Epithelial cell of prostate (primary cell): ENCODE measurements around the gene OTUB2.
"Not testable (repeated sequence)": the region's sequence is repeated elsewhere in the genome, so short reads cannot be mapped to it uniquely, and the experiment has no call there.

Experiments used
- DNase-seq: peaks from one replicate; pipeline ENCODE4 v3.0.0-alpha.2; 2011; ENCODE audit warnings: low read depth, low spot score
- H3K27ac ChIP-seq: fragments of 450-650 bp; 2 replicates; pipeline ENCODE4 v1.5.1; 2017; ENCODE audit warnings: mild to moderate bottlenecking

The OTUB2 gene

GRCh38 chr14:94051779-94052178 lies 25.6 kb downstream of the OTUB2 start:
- DNase-seq, result no peak
- no peak overlapping the region for H3K27ac ChIP-seq

GRCh38 chr14:94052199-94052598 lies 26.1 kb downstream of the OTUB2 start:
- DNase-seq, result no peak
- no peak overlapping the region for H3K27ac ChIP-seq

- DNase-seq, result no peak
- no peak overlapping the region for H3K27ac ChIP-seq
Measured at GRCh38 chr14:94052662-94053061, 26.5 kb downstream of the OTUB2 start.

GRCh38 chr14:94054401-94054800 lies 28.3 kb downstream of the OTUB2 start:
- no peak overlapping the region for H3K27ac ChIP-seq
- no peak for DNase-seq

- no peak for DNase-seq
- H3K27ac ChIP-seq, result no peak overlapping the region
Measured at GRCh38 chr14:94054936-94055335, 28.8 kb downstream of the OTUB2 start.

- DNase-seq, result no peak
- H3K27ac ChIP-seq, result no peak overlapping the region
Measured at GRCh38 chr14:94056579-94057308, 30.6 kb downstream of the OTUB2 start.

- H3K27ac ChIP-seq, result no peak overlapping the region
- no peak for DNase-seq
Measured at GRCh38 chr14:94058128-94058673, 32.1 kb downstream of the OTUB2 start.

GRCh38 chr14:94058674-94059138 lies 32.6 kb downstream of the OTUB2 start:
- DNase-seq, result no peak
- H3K27ac ChIP-seq, result no peak overlapping the region

- H3K27ac ChIP-seq, result no peak overlapping the region
- DNase-seq, result no peak
Measured at GRCh38 chr14:94059998-94060397, 33.9 kb downstream of the OTUB2 start.

GRCh38 chr14:94062344-94062940 lies 36.3 kb downstream of the OTUB2 start:
- H3K27ac ChIP-seq, result peak overlapping the region; percentile 61
- DNase-seq, result peak; percentile 41

GRCh38 chr14:94066089-94066676 lies 40.0 kb downstream of the OTUB2 start:
- DNase-seq, result peak; percentile 5
- peak overlapping the region; percentile 29 for H3K27ac ChIP-seq

GRCh38 chr14:94072076-94072475 lies 45.9 kb downstream of the OTUB2 start:
- not testable (repeated sequence) for H3K27ac ChIP-seq, DNase-seq

- H3K27ac ChIP-seq, result no peak overlapping the region
- no peak for DNase-seq
Measured at GRCh38 chr14:94074534-94074933, 48.4 kb downstream of the OTUB2 start.

GRCh38 chr14:94075008-94075407 lies 48.9 kb downstream of the OTUB2 start:
- H3K27ac ChIP-seq, result no peak overlapping the region
- DNase-seq, result no peak

- no peak for DNase-seq
- peak overlapping the region; percentile 6 for H3K27ac ChIP-seq
Measured at GRCh38 chr14:94077111-94077821, 51.1 kb downstream of the OTUB2 start.

GRCh38 chr14:94077823-94078222 lies 51.7 kb downstream of the OTUB2 start:
- peak overlapping the region; percentile 6 for H3K27ac ChIP-seq
- no peak for DNase-seq

- DNase-seq, result no peak
Measured at GRCh38 chr14:94079891-94080620, 53.9 kb downstream of the OTUB2 start.

GRCh38 chr14:94080621-94081385 lies 54.7 kb downstream of the OTUB2 start, which contains the start of the genes DDX24 and IFI27L1:
TSS of gene DDX24 (minus strand) at chr14:94081202. CDS start at chr14:94079742, 1,460 bp downstream.
TSS of gene IFI27L1 (plus strand) at chr14:94081310. CDS start at chr14:94096938, 15,628 bp downstream.
- peak; percentile 78 for DNase-seq

More at GRCh38 chr14:94079891-94080620, 53.9 kb downstream of the OTUB2 start:
- H3K27ac ChIP-seq, result peak overlapping the region; percentile 64

GRCh38 chr14:94081386-94081820 lies 55.3 kb downstream of the OTUB2 start:
- DNase-seq, result no peak
- H3K27ac ChIP-seq, result peak overlapping the region; percentile 64

More at GRCh38 chr14:94080621-94081385, 54.7 kb downstream of the OTUB2 start, which contains the start of the genes DDX24 and IFI27L1:
- H3K27ac ChIP-seq, result peak within 1 kb of the TSS; percentile 64
